HG03095 (cell line): ENCODE results near the gene CACTIN.
"Not testable (repeated sequence)": the region's sequence is repeated elsewhere in the genome, so short reads cannot be mapped to it uniquely, and the experiment has no call there.

Experiments used
- ATAC-seq: cut with Tn5 transposase; IDR thresholded peaks from one replicate; pipeline ENCODE4 v1.9.1; 2021; ENCODE audit warnings: moderate library complexity; ENCODE audit not compliant: unreplicated experiment

The CACTIN gene

DNA sequence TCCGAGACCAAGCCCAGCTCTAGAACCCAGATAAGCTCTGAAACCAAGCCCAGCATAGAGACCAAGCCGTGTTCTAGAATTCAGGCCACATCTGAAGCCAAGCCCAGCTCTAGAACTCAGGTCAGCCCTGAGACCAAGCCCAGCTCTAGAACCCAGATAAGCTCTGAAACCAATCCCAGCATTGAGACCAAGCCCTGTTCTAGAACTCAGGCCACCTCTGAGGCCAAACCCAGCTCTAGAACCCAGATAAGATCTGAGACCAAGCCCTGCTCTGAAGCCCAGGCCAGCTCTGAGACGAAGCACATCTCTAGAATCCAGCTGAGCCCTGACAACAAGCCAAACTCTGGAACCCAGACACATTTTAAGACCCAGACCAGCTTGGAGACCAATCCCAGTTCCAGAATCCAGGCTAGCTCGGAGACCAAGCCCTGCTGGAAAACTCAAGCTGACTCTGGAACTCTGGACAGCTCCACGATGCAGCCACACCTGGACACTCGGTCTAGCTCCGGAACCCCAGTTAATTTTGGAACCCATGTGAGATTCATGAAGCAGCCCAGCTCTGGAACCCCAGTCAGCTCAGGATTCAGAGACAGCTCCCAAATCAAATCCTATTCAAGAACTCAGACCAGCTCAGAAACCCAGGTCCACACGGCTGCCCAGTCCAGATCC, 35.5 kb downstream of the CACTIN start:
- ATAC-seq: no peak

DNA sequence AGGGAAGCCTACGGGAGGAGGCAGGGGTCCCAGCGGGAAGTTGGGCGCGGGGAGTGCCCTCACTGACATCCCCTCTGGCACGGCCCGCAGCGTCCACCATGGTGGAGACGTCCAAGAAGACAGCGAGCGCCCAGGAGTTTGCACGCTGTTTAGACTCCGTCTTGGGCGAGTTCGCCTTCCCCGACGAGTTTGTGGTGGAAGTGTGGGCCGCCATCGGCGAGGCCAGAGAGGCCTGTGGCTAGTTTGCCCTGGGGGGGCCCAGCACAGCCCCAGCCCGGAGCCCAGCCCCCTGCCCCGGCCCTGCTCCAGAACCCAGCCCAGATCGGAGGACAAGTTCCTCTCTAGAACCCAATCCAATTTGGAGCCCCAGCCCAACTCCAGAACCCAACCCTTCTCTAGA, 36.6 kb downstream of the CACTIN start:
- ATAC-seq: no peak

DNA sequence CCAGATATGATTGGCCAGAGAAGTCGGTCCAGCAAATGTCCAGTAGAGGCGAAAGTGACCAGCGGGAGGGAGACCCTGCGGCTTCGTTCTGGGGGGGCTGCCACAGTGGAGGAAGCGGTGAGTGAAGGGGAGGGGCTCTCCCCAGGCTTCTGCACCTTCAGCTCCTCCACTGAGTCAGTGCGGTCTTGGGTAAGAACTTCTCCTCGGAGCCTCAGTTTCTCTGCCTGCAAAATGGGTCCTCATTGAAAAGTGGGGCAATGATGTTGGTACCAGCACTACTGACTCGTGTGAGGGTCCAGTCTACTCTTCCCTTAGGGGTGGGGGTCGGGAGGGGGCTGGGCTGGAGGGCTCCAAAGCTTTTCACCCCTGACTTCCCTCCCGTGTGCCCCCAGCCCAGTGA, 37.2 kb downstream of the CACTIN start:
- ATAC-seq: no peak

DNA sequence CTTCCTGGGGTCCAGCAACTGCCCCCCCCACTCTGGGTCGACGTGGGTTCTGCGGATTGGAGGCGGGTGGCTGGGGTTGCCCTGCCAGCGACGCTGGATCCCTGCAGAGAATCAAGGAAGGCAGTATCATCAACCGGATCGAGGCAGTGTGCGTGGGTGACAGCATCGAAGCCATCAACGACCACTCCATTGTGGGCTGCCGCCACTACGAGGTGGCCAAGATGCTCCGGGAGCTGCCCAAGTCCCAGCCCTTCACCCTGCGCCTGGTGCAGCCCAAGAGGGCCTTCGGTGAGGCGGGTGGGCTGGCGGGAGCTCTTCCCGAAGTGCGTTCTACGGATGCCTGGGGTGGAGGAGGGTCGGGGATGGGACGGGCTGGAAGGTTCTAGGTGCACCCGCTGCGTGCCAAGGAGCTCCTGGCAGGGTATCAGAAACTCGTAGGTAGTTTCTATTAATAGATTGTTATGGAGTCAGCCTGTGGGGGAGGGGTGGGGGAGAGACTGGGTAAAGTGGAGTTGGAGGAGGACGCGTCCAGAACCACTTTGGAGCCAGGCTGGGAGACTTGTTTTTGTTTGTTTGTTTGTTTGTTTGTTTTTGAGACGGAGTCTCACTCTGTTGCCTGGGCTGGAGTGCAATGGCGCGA, 39.8 kb downstream of the CACTIN start:
- ATAC-seq: no peak

DNA sequence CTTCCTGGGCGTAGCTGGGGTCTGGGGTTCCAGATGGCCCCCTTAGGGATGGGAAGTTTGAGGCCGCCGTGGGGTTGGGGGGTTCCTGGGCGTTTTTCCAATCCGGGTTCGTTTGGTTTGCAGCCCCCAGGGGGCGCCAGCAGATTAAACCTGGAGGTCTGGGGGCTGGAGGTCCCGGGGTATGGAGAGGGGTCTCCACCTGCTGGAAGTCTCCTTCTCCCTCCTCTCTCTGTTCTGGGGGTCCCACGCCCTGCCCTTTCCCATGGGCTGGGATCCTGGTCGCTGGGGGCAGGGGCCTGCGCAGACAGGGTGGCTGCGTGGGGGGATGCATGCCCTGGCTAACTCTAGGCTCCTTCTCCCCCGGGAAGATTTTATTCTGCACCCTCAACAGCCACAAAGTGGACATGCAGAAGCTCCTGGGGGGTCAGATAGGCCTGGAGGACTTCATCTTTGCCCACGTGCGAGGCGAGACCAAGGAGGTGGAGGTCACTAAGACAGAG, 40.4 kb downstream of the CACTIN start:
- ATAC-seq: no peak

DNA sequence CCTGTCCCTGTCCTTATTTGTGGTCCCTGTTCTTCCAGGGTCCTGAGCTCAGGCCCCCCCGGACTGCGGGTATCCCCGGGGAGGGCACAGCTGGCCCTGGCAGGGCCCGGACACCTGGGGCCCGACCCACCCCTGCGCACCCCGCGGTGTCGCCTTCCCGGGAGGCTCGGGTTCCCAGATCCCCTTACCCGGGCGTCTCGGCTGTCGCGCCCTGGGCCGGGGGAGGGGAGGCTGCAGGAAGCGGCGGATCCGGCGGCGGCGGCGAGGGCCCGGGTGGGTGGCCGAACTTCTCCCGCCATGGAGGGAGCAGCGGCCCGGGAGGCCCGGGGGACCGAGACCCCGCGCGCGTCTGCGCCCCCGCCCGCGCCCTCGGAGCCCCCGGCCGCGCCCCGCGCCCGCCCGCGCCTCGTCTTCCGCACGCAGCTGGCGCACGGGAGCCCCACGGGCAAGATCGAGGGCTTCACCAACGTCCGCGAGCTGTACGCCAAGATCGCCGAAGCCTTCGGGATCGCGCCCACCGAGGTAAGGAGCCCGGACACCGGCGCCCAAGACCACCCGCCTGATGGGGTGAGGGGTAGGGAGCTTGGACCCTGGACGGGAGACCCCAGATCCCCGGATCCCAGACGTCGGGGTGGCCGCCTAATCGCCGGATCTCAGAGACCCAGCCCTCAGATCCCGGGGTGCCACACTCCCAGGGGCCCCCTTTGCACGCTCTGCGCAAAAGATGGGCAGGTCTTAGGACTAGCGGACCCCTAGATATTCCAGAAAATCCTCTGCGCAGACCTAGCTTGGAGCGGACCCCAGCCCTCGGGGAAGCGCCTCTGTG, 41.1 kb downstream of the CACTIN start, which contains the start of gene GIPC3:
TSS of gene GIPC3 (plus strand) at position 178 of the 826 bp plus-strand sequence. CDS start at position 298, 120 bp downstream.
- ATAC-seq: no peak

DNA sequence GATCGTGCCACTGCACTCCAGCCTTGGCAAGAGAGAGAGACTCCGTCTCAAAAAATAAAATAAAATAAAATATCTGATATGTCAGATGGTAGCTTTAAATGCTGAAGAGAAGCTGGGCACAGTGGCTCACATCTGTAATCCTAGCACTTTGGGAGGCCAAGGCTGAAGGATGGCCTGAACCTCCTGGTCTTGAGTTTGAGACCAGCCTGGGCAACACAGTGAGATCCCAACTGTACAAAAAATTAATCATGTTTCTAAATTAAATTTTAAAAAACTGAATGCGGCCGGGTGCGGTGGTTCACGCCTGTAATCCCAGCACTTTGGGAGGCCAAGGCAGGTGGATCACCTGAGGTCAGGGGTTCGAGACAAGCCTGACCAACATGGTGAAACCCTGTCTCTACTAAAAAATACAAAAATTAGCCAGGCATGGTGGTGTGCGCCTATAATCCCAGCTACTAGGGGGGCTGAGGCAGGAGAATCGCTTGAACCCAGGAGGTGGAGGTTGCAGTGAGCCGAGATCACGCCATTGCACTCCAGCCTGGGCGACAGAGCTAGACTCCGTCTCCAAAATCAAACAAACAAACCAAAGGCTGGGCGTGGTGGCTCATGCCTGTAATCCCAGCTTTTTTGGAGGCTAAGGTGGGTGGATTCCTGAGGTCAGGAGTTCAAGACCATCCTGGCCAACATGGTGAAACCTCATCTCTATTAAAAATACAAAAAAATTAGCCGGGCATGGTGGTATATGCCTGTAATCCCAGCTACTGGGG, 42.4 kb downstream of the CACTIN start:
- not testable (repeated sequence) for ATAC-seq

DNA sequence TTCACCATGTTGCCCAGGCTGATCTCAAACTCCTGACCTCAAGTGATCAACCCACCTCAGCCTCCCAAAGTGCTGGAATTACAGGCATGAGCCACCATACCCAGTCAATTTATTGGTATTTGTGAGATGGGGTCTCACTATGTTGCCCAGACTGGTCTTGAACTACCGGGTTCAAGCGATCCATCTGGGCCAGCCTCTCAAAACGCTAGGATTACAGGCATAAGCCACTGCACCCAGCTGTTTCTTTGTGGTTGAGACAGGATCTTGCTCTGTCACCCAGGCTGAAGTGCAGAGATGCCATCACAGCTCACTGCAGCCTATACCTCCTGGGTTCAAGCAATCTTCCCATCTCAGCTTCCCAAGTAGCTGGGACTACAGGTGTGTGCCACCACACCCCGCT, 44.8 kb downstream of the CACTIN start:
- ATAC-seq: not testable (repeated sequence)

DNA sequence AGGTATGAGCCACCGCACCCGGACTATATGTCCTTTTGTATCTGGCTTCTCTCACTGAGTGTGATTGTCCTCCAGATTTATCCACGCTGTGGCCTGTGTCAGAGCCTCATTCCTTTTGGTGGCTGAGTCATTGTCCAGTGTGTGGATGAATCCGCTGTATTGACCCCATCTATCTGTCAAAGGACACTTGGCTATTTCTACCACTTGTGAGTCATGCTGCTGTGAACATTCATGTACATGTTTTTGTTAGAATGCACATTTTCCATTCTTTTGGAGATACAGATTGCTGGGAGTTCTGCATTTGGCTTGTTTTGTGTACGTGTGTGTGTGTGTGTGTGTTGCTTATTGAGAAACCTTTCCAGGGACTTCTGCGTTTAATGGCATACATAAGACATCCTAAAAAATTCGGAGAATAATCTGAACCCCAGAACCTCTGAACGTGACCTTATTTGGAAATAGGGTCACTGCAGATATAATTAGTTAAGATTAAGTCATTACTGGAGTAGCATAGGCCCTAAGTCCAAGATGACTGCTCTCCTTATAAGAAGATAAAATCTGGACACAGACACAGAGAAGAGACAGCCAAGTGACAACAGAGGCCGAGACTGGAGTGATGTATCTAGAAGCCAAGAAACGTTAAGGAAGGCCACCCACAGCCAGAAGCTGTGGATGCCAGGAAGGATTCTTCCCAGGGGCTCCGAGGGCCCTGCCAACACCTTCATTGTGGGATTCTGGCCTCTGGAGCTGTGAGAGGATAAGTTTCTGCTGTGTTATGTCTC, 46.2 kb downstream of the CACTIN start:
- ATAC-seq: no peak

DNA sequence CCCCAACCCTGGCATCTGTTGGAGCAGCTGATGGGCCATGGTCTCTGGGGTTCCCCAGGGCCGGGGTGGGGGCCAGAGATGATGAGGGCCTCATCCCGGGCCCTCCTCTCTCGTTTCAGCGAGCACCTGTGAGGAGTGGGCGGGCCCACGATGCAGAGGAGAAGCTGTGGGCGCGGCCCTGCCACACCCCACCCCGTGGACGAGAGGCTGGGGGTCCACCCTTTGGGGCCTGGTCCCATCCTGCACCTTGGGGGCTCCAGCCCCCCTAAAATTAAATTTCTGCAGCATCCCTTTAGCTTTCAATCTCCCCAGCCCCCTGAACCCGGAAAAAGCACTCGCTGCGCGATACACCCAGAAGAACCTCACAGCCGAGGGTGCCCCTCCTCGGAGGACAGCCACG, 48.2 kb downstream of the CACTIN start:
- ATAC-seq: no peak

DNA sequence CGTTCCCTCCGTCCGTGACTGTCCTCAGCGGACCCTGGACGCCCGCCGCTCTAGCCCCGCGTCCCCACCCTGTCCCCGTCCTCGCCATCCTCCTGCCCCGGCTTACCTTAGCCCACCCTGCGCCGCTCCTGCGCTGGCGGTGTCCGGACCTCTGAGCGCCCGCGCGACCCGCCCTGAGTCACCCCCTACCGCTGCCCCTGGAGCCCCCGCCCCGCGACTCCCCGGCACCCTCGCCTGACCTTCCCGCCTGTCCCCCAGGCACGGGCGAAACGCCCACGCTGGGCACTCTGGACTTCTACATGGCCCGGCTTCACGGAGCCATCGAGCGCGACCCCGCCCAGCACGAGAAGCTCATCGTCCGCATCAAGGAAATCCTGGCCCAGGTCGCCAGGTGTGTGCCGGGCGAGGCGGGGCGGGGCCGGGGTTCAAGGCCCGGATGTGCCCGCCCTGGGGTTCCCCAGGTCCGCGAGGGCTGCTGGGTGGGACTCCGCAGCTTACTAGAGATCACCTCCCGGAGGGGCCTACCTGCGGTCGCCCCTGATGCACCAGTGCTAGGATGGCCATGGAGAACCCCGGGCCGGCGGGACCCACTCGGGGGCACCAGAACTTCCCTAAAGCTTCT, 48.8 kb downstream of the CACTIN start:
- ATAC-seq: no peak

DNA sequence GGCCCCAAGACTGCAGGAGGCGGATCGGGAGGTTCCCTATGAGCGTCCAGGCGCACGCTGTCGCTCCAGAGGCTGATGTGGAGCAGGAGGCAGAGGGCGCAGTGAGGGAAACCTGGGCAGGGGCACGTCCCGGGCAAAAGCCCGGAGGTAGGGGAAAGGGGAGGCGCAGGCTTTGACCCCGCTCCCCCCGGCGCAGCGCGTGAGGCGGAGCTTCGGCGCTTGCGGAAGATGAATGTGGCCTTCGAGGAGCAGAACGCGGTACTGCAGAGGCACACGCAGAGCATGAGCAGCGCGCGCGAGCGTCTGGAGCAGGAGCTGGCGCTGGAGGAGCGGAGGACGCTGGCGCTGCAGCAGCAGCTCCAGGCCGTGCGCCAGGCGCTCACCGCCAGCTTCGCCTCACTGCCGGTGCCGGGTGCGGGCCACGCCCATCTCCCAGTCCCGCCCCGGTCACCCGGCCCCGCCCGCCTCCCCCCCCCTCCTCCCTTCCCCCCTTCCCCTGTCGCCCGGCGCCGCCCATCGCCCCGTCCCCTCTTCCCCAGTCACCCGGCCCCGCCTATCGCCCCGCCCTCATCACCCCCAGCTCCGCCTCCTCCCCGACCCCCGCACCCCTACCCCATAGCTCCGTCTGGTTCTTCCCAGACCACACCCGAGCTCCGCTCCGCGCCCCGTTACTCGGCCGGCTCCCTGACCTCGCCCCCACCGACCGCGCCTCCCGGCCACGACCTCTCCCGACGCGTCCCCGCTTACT, 49.7 kb downstream of the CACTIN start:
- ATAC-seq: no peak

DNA sequence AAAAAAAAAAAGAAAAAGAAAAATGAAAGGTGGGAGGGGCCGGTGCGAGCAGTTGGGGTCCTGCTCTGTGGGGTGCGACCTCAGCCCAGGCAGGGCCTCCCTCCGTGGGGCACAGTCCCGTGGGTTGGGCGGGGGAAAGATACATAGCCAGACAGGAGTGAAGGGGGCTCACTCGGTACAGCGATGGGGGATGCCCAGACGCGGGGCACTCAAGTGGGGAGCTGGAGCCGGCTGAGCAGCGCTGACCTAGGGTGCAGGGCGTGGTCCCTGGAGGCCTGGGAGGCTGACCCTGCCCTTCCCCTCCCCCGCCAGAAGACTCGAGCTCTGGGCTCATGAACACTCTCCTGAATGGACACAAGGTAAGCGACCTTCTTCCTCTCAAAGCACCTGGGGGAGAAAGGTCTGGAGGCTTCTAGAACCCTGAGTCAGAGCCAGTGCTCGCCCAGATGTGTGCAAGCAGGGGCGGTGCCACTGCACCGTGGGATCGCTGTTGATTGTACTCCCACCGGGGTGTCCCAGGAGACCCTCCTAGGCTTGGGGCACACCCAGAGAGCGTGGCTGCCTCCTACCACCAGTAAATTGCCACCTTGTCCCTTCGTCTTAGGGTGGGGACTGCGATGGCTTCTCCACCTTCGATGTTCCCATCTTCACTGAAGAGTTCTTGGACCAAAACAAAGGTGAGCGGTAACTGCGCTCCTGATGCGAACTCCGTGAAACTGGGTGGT, 50.5 kb downstream of the CACTIN start:
- ATAC-seq: no peak

DNA sequence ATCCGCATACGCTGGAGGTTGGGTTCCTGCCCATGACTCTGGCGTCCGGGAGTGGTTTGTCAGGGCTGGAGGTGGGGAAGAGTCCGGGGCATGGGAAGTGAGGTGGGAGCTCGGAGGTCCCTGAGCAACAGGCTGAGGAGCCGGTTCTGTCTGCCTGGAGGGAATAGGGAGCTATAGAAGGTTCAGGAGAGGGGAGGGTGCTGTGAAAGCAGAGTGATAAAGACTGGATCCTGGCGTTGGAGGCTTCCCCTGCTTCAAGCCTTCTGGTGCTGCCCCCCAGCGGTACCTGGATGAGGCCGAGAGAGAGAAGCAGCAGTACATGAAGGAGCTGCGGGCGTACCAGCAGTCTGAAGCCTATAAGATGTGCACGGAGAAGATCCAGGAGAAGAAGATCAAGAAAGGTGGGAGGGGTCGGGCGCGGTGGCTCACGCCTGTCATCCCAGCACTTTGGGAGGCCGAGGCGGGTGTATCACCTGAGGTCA, 51.3 kb downstream of the CACTIN start:
- ATAC-seq: no peak

DNA sequence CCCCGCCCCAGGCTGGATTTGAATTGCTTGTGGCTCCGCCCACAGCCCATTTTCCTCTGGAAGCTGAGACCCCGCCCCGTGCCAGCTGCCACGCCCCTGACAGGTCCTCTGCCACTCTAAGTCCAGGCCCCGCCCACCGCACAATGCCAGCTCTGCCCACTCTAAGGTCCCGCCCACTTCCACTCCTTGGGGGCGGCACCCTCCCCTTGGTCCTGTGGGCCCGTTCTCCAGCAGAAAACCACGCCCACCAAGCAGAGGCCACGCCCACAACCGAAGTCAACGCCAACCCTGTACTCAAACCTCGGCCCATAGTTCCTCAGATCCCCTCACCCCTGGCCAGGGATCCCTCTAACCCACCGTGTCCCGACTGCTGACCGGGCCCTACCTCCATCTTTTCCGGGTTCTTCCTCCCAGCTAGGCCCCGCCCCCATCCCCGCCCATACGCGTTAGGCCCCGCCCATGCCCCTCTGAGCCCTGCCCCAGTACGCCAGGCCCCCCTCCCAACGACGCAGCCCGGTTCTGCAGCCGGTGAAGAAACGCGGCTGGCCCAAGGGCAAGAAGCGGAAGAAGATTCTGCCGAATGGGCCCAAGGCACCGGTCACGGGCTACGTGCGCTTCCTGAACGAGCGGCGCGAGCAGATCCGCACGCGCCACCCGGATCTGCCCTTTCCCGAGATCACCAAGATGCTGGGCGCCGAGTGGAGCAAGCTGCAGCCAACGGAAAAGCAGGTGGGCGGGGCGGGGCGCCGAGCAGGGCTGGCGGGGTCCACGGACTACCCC, 52.5 kb downstream of the CACTIN start:
- no peak for ATAC-seq

DNA sequence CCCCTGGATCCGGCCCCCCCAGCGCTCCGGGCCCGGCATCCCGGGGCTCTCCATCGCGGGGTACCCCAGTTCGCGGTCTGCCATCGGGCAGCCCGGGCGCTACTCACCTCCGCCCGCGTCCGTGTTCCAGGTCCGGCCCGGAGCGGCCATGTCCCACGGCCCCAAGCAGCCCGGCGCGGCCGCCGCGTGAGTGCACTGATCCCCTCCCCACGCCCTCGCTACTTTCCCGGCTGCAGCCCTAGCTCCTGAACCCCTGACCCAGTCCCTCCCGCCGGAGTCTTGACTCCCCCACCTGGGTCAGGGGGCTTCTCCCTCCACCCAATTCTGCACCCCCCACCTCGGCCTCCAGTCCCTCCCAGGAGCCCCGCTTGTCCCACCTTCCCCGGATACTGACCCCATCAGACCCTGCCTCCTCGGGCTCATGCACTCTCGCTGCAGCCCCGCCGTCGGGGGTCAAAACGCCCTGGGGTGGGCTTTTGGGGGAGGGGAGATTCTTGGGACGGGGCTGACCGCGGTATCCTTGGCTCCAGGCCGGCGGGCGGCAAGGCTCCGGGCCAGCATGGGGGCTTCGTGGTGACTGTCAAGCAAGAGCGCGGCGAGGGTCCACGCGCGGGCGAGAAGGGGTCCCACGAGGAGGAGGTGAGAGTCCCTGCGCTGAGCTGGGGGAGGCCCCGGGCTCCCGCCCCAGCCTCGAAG, 53.3 kb downstream of the CACTIN start:
- ATAC-seq: peak; percentile 1

DNA sequence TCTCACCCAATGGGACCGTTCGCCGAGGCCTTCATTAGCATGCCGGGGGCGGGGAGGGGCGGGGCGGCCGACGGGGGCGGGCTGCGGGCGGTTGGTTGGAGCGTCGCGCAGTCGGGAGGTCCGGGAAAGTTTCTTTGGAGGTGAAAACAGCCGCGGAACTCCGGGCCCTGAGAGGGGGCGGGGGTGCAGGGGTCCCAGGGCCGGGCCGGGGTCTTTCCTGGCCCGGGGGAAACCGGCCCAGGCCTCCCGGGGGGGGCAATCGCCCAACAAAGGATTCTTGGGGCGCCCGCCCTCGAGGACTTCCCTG, 53.8 kb downstream of the CACTIN start, which contains the start of gene HMG20B:
TSS of gene HMG20B (plus strand) at position 90 of the 307 bp plus-strand sequence. CDS start 366 bp downstream, outside the sequence.
- no peak for ATAC-seq
